ENCODE results near the gene CCDC92B. TPM values are rescaled to one million over a fixed set of nuclear protein-coding genes. Genes with fewer than 3 reads are reported as not detected.

The CCDC92B gene
- total RNA-seq, 3 donors from 2014 or later (not counting 1 experiment from before 2014, with no cell fraction given) = not detected

DNA sequence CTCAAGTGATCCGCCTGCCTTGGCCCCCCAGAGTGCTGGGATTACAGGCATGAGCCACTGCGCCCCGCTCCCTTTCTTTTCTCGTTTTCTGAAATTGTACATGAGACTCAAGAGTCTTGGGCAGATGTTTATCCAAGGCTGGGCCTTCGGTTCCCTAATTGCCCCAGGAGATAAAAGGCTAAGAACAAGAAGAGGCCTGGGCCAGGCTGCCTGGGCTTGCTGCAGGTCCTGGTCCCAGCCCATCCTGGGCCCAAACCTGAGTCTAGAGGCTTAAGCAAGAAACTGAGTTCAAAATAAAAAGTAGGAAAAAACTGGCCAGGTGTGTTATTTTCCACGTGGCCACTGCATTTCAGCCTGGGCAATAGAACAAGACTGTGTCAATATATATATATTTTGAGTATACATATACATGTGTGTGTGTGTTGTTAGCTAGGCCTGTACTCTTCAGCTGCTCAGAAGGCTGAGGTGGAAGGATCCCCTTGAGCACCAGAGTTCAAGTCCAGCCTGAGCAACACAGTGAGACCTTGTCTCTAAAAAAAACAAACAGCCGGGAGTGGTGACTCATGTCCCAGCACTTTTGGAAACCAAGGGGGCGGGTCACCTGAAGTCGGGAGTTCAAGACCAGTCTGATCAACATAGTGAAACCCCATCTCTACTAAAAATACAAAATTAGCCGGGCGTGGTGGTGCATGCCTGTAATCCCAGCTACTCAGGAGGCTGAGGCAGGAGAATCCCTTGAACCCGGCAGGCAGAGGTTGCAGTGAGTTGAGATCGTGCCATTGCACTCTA lies 31.1 kb downstream of the CCDC92B start:
- Histone ChIP-seq H3K4me3 (ENCODE audit: low read length) (no peak overlapping the region), H3K9me3 (ENCODE audit: control insufficient read depth, insufficient read depth, low read length) (no peaks in the 10 kb centered on the region), H3K27me3 (ENCODE audit: control insufficient read depth, insufficient read depth, low read length) (no peaks in the 10 kb centered on the region), H3K27ac (ENCODE audit: low read length) (no peak overlapping the region), H3K36me3 (ENCODE audit: control insufficient read depth, insufficient read depth, low read length) (no peaks in the 10 kb centered on the region), H3K4me1 (ENCODE audit: control insufficient read depth, insufficient read depth, low read length) (no peaks in the 10 kb centered on the region)
- WGBS (ENCODE audit: insufficient coverage) = 85% methylated on average over 11 of the region's 13 CpGs
- peaks cover 0 to 4% of the 10 kb centered on the region in 2 donors for H3K27me3 Mint-ChIP-seq (ENCODE audit: low read depth in 2 of 2)
- DNase-seq (no peak), ATAC-seq (no peak)
- H3K4me3 Mint-ChIP-seq = no peak overlapping the region
- intact Hi-C loops (cut with micrococcal nuclease) = no loop called here
- no peaks in the 10 kb centered on the region for H3K4me1 Mint-ChIP-seq
- H3K36me3 Mint-ChIP-seq = no peaks in the 10 kb centered on the region
- H3K9me3 Mint-ChIP-seq = no peaks in the 10 kb centered on the region
- H3K27ac Mint-ChIP-seq = no peak overlapping the region
- TF ChIP-seq, protein P1, sequence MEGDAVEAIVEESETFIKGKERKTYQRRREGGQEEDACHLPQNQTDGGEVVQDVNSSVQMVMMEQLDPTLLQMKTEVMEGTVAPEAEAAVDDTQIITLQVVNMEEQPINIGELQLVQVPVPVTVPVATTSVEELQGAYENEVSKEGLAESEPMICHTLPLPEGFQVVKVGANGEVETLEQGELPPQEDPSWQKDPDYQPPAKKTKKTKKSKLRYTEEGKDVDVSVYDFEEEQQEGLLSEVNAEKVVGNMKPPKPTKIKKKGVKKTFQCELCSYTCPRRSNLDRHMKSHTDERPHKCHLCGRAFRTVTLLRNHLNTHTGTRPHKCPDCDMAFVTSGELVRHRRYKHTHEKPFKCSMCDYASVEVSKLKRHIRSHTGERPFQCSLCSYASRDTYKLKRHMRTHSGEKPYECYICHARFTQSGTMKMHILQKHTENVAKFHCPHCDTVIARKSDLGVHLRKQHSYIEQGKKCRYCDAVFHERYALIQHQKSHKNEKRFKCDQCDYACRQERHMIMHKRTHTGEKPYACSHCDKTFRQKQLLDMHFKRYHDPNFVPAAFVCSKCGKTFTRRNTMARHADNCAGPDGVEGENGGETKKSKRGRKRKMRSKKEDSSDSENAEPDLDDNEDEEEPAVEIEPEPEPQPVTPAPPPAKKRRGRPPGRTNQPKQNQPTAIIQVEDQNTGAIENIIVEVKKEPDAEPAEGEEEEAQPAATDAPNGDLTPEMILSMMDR (IDR thresholded peaks at IDR 0.05) = no peak

DNA sequence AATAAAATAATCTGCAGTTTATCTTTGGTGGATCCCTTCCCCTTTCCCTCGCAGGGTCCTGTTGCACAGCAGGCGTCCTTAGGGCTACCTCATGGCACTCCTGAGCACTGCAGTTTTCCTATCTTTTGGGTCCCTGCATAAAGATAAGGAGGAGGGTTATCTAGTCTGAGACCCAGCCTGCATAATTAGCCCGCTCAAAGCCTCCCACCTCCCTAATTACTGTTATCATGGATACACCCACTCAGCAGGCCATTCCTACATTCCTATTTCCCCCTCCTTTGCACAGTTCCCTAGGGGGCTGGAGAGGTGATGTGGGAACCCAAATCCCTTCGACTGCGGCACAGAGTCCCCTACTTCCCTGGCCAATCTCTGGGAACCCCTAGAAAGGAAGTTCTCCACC lies 32.8 kb downstream of the CCDC92B start:
- Mint-ChIP-seq H3K4me1 (peaks cover 7 to 10% of the 10 kb centered on the region in 2 donors), H3K27me3 (ENCODE audit: low read depth in 2 of 2) (no peaks in the 10 kb centered on the region), H3K27ac (no peak overlapping the region), H3K9me3 (no peaks in the 10 kb centered on the region), H3K36me3 (no peaks in the 10 kb centered on the region), H3K4me3 (no peak overlapping the region)
- intact Hi-C loops (cut with micrococcal nuclease) = no loop called here
- ATAC-seq (no peak), DNase-seq (no peak)
- Histone ChIP-seq H3K4me1 (ENCODE audit: control insufficient read depth, insufficient read depth, low read length) (peaks cover 9% of the 10 kb centered on the region), H3K36me3 (ENCODE audit: control insufficient read depth, insufficient read depth, low read length) (no peaks in the 10 kb centered on the region), H3K27ac (ENCODE audit: low read length) (no peak overlapping the region), H3K9me3 (ENCODE audit: control insufficient read depth, insufficient read depth, low read length) (no peaks in the 10 kb centered on the region), H3K4me3 (ENCODE audit: low read length) (no peak overlapping the region), H3K27me3 (ENCODE audit: control insufficient read depth, insufficient read depth, low read length) (no peaks in the 10 kb centered on the region)
- TF ChIP-seq, protein P1 (IDR thresholded peaks at IDR 0.05) = no peak
- WGBS (ENCODE audit: insufficient coverage) = 92% methylated on average over 2 of the region's 5 CpGs

DNA sequence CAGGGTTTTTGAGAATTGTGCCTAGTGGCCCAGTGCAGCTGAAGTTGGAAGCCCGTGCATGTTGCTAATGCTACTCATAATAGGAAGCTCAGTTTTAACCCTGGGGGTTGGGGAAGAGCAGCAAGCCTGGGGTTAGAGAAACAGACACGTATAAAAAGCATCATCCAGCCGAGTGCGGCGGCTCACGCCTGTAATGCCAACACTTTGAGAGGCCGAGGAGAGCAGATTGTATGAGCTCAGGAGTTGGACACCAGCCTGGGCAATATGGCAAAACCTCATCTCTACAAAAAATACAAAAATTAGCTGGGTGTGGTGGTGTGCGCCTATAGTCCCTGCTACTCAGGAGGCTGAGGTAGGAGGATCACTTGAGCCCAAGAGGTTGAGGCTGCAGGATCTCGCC lies 35.6 kb downstream of the CCDC92B start:
- TF ChIP-seq, protein P1 (IDR thresholded peaks at IDR 0.05) = no peak
- DNase-seq (no peak), ATAC-seq (no peak)
- H3K27ac ChIP-seq (ENCODE audit: low read length) = no peak overlapping the region
- H3K36me3 ChIP-seq (ENCODE audit: control insufficient read depth, insufficient read depth, low read length) = no peaks in the 10 kb centered on the region
- Mint-ChIP-seq H3K9me3 (no peaks in the 10 kb centered on the region), H3K36me3 (no peaks in the 10 kb centered on the region), H3K27me3 (ENCODE audit: low read depth in 2 of 2) (no peaks in the 10 kb centered on the region), H3K27ac (no peak overlapping the region), H3K4me1 (peaks cover 26 to 29% of the 10 kb centered on the region in 2 donors), H3K4me3 (peak overlapping the region; percentile 43)
- H3K9me3 ChIP-seq (ENCODE audit: control insufficient read depth, insufficient read depth, low read length) = no peaks in the 10 kb centered on the region
- 94% methylated on average over 9 of the region's 9 CpGs for WGBS (ENCODE audit: insufficient coverage)
- no peaks in the 10 kb centered on the region for H3K27me3 ChIP-seq (ENCODE audit: control insufficient read depth, insufficient read depth, low read length)
- intact Hi-C loops (cut with micrococcal nuclease) = no loop called here
- no peak overlapping the region for H3K4me3 ChIP-seq (ENCODE audit: low read length)
- peaks cover 31% of the 10 kb centered on the region for H3K4me1 ChIP-seq (ENCODE audit: control insufficient read depth, insufficient read depth, low read length)

Data from natural killer cell (primary cell).